ENCODE results near the gene TAF6. TPM values are rescaled to one million over a fixed set of nuclear protein-coding genes. Genes with fewer than 3 reads are reported as not detected.

Gene TAF6
- total RNA-seq, 5 donors from 2014 or later (not counting 1 experiment from before 2014, with no cell fraction given) = 44.1 to 73.5 (median 61.3) TPM

DNA sequence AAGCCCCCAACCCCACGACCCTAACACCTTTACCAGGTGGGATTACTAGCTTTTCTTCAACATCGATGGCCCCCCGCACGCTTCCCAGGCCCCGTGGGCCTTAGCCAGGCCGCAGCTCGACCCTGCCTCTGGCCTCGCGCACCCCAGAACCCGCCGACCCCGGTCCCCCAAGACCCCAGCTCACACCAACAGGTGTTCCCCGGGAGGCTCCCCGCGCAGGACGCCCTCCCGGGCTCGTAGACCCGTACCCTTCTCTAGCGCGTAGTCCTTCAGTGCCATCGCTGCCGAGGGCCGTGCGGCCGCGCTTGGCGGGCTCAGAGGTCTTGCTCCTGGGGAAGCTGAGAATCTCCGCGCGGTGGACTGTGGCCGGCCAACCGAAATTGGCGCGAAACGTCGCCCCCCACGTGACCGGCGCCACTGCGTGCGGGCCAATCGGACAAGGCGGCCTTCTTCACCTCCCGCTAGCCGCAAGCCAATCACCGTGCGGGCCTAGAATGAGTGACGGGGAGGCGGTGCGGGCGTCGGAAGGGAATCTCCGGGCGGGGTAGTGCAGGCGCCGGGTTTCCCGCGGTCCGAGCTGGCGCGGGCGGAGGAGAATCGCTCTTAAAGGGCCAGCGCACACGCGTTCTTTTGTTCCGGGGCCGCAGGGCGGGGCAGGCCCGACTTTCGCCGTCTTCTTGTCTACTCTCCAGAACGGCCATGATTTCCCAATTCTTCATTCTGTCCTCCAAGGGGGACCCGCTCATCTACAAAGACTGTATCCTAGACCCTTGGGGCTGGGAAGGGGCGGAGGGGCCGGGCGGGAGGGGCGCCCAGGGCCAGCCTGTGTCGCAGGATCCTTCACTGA, 17.9 kb downstream of the TAF6 start, which contains the start of the genes AP4M1 and MCM7:
AP4M1 (plus strand) TSS at position 628 of the 847 bp plus-strand sequence; CDS start at position 700, 72 bp downstream.
MCM7 (minus strand) TSS at position 382 of the 847 bp plus-strand sequence; CDS start at position 279, 103 bp downstream.
- ChIA-PET POLR2A (interaction anchor here (0.6 to 2.5 kb wide), 10 partner anchors 19 to 543 kb away, joined by 3 to 19 read pairs (median 4); partner anchors contain the start of genes MBLAC1 (in 1 of the 2), TRIM4 (in 1 of the 2) and ZNF655 (in 1 of the 2)), CTCF (interaction anchor here in 1 of 2 donors (0.6 to 2.7 kb wide), 5 partner anchors 19 to 182 kb away, joined by 3 to 18 read pairs (median 4); partner anchors contain the start of gene TRIM4)
- H3K27me3 Mint-ChIP-seq = no peaks in the 10 kb centered on the region

DNA sequence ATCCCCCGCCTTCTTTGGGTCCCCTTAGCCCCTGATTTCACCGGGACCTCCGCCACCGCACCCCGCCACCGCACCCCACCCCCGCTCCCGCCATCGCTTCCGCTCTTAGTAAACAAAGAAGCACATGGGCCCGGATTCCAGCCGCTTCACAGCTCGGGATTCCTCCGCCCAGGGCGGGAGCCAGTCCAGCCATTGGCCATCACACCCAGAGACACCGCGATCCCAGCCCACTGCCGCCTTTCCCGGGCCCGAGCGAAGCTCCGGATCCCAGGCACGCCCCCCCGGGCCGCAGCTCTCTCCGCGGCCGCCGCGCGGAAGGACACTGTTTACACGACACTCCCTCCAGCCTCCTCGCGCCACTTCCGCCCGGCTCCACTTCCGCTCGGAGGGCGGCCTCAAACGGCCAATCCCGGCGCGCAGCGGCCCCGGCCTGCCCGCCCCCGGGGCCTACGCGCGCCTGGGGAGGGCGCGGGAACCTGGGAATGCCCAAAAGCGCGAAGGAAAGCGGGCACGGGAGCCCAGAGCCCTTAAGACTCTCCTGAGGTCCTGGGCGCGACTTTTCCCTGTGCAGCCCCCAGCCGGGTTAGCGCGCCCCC, 18.6 kb downstream of the TAF6 start:
- peak overlapping the region; percentile 91 to 96 (median 92) for H3K4me3 Mint-ChIP-seq
- peak overlapping the region; percentile 94 to 96 for H3K27ac Mint-ChIP-seq
- peaks cover 41 to 49% (median 44%) of the 10 kb centered on the region in 3 donors for H3K4me1 Mint-ChIP-seq
- no peaks in the 10 kb centered on the region for H3K9me3 Mint-ChIP-seq
- WGBS (ENCODE audit: insufficient coverage) = 0% methylated on average over 58 of the region's 61 CpGs
- DNase-seq (peak; percentile 64 to 94 (median 81)), ATAC-seq (replicated peaks in 1 of 4) (peak; percentile 80 to 83 (median 82))
- H3K27ac ChIP-seq (ENCODE audit: low read length) = peak overlapping the region; percentile 81
- peaks cover 40% of the 10 kb centered on the region for H3K36me3 Mint-ChIP-seq
- no peaks in the 10 kb centered on the region for H3K27me3 Mint-ChIP-seq
- H3K27me3 ChIP-seq (replicated peaks in 1 of 2; ENCODE audit: control insufficient read depth in 2 of 2, extremely low read depth in 1 of 2, insufficient read depth in 2 of 2, low read length in 1 of 2) = no peaks in the 10 kb centered on the region
- H3K4me1 ChIP-seq (ENCODE audit: control insufficient read depth in 1 of 2, extremely low read depth in 1 of 2, insufficient read depth in 2 of 2, low read length in 2 of 2) = peaks cover 9 to 38% of the 10 kb centered on the region in 2 experiments
- POLR2A ChIA-PET = interaction anchor here (0.6 to 2.5 kb wide), 10 partner anchors 18 to 542 kb away, joined by 3 to 19 read pairs (median 4); partner anchors contain the start of genes MBLAC1 (in 1 of the 2), TRIM4 (in 1 of the 2) and ZNF655 (in 1 of the 2)
- H3K36me3 ChIP-seq (ENCODE audit: control insufficient read depth in 2 of 2, extremely low read depth in 1 of 2, insufficient read depth in 1 of 2, low read length in 1 of 2) = peaks cover 19 to 45% of the 10 kb centered on the region in 2 donors
- no peaks in the 10 kb centered on the region for H3K9me3 ChIP-seq
- peak overlapping the region; percentile 74 to 98 for H3K4me3 ChIP-seq (ENCODE audit: control insufficient read depth in 1 of 2, extremely low read depth in 1 of 2, low read length in 1 of 2)
- CTCF ChIA-PET = interaction anchor here in 1 of 2 donors (0.6 to 2.7 kb wide), 5 partner anchors 18 to 181 kb away, joined by 3 to 18 read pairs (median 4); partner anchors contain the start of gene TRIM4

More for the DNA sequence above, 17.9 kb downstream of the TAF6 start, which contains the start of the genes AP4M1 and MCM7:
- peak within 1 kb of the TSS; percentile 91 to 96 (median 92) for H3K4me3 Mint-ChIP-seq
- peaks cover 9 to 38% of the 10 kb centered on the region in 2 experiments for H3K4me1 ChIP-seq (ENCODE audit: control insufficient read depth in 1 of 2, extremely low read depth in 1 of 2, insufficient read depth in 2 of 2, low read length in 2 of 2)
- ATAC-seq (replicated peaks in 1 of 4) (peak; percentile 86 to 89 (median 88)), DNase-seq (peak; percentile 83 to 97 (median 93))
- peaks cover 19 to 40% of the 10 kb centered on the region in 2 donors for H3K36me3 ChIP-seq (ENCODE audit: control insufficient read depth in 2 of 2, extremely low read depth in 1 of 2, insufficient read depth in 1 of 2, low read length in 1 of 2)
- peak within 1 kb of the TSS; percentile 94 to 96 for H3K27ac Mint-ChIP-seq
- WGBS (ENCODE audit: insufficient coverage) = under 1% methylated on average over 73 of the region's 80 CpGs
- peak within 1 kb of the TSS; percentile 81 for H3K27ac ChIP-seq (ENCODE audit: low read length)
- peaks cover 37 to 47% (median 39%) of the 10 kb centered on the region in 3 donors for H3K4me1 Mint-ChIP-seq
- H3K36me3 Mint-ChIP-seq = peaks cover 35% of the 10 kb centered on the region
- H3K27me3 ChIP-seq (replicated peaks in 1 of 2; ENCODE audit: control insufficient read depth in 2 of 2, extremely low read depth in 1 of 2, insufficient read depth in 2 of 2, low read length in 1 of 2) = no peaks in the 10 kb centered on the region
- no peaks in the 10 kb centered on the region for H3K9me3 ChIP-seq
- H3K9me3 Mint-ChIP-seq = no peaks in the 10 kb centered on the region
- H3K4me3 ChIP-seq (ENCODE audit: control insufficient read depth in 1 of 2, extremely low read depth in 1 of 2, low read length in 1 of 2) = peak within 1 kb of the TSS; percentile 74 to 98

DNA sequence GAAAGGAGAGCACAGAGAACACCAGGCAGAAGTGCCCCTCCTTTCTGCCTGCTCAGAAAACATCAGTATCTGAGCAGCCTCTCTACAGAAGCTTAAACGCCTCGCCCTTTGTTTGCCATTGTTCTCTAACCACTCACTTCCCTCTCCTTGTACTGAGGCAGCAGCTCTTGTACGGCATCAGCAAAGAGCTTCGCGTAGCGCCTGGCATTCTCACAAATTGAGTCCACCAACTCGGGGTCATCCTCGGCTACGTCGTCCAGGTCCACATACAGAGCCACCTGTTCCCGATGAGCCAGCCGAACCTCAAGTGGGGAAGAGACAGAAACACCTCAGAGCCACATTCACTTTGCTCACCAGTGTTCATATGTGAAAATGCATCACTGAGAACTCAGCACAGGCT, 19.7 kb downstream of the TAF6 start:
- H3K36me3 Mint-ChIP-seq = peaks cover 45% of the 10 kb centered on the region
- no peak for ATAC-seq (replicated peaks in 1 of 4)
- POLR2A ChIA-PET = no interaction called here

GRCh38 chr7:100098913-100099312, 20.2 kb downstream of the TAF6 start:
- ChIA-PET CTCF (interaction anchor here (0.6 to 0.9 kb wide), 2 partner anchors 111 to 119 kb away, joined by 5 to 12 read pairs; no protein-coding TSS in a partner anchor), POLR2A (interaction anchor here in 1 of 2 donors (0.6 kb wide), 1 partner anchor 272 kb away, joined by 4 read pairs; no protein-coding TSS in a partner anchor)
- ATAC-seq (replicated peaks in 1 of 4) (no peak), DNase-seq (no peak)
- Mint-ChIP-seq H3K4me3 (peak overlapping the region; percentile 91 to 96 (median 92)), H3K36me3 (peaks cover 45% of the 10 kb centered on the region), H3K4me1 (peaks cover 45 to 49% (median 45%) of the 10 kb centered on the region in 3 donors), H3K9me3 (no peaks in the 10 kb centered on the region), H3K27ac (peak overlapping the region; percentile 94 to 96), H3K27me3 (no peaks in the 10 kb centered on the region)
- Histone ChIP-seq H3K4me3 (ENCODE audit: control insufficient read depth in 1 of 2, extremely low read depth in 1 of 2, low read length in 1 of 2) (no peak overlapping the region), H3K9me3 (no peaks in the 10 kb centered on the region), H3K27me3 (replicated peaks in 1 of 2; ENCODE audit: control insufficient read depth in 2 of 2, extremely low read depth in 1 of 2, insufficient read depth in 2 of 2, low read length in 1 of 2) (no peaks in the 10 kb centered on the region), H3K27ac (ENCODE audit: low read length) (peak overlapping the region; percentile 66), H3K36me3 (ENCODE audit: control insufficient read depth in 2 of 2, extremely low read depth in 1 of 2, insufficient read depth in 1 of 2, low read length in 1 of 2) (peaks cover 23 to 55% of the 10 kb centered on the region in 2 donors), H3K4me1 (ENCODE audit: control insufficient read depth in 1 of 2, extremely low read depth in 1 of 2, insufficient read depth in 2 of 2, low read length in 2 of 2) (peaks cover 9 to 38% of the 10 kb centered on the region in 2 experiments)
- WGBS (ENCODE audit: insufficient coverage) = 96% methylated on average over 7 of the region's 10 CpGs

More for the DNA sequence above, 19.7 kb downstream of the TAF6 start:
- Histone ChIP-seq H3K9me3 (no peaks in the 10 kb centered on the region), H3K4me1 (ENCODE audit: control insufficient read depth in 1 of 2, extremely low read depth in 1 of 2, insufficient read depth in 2 of 2, low read length in 2 of 2) (peaks cover 9 to 38% of the 10 kb centered on the region in 2 experiments), H3K36me3 (ENCODE audit: control insufficient read depth in 2 of 2, extremely low read depth in 1 of 2, insufficient read depth in 1 of 2, low read length in 1 of 2) (peaks cover 24 to 50% of the 10 kb centered on the region in 2 donors), H3K27ac (ENCODE audit: low read length) (peak overlapping the region; percentile 66), H3K27me3 (replicated peaks in 1 of 2; ENCODE audit: control insufficient read depth in 2 of 2, extremely low read depth in 1 of 2, insufficient read depth in 2 of 2, low read length in 1 of 2) (no peaks in the 10 kb centered on the region), H3K4me3 (ENCODE audit: control insufficient read depth in 1 of 2, extremely low read depth in 1 of 2, low read length in 1 of 2) (peak overlapping the region; percentile 74 to 98)
- H3K27me3 Mint-ChIP-seq = no peaks in the 10 kb centered on the region
- DNase-seq = no peak
- H3K4me1 Mint-ChIP-seq = peaks cover 45 to 49% (median 45%) of the 10 kb centered on the region in 3 donors
- CTCF ChIA-PET = interaction anchor here (0.6 to 0.9 kb wide), 2 partner anchors 111 to 119 kb away, joined by 5 to 12 read pairs; no protein-coding TSS in a partner anchor
- 69% methylated on average over 12 of the region's 12 CpGs for WGBS (ENCODE audit: insufficient coverage)
- peak overlapping the region; percentile 91 to 96 (median 92) for H3K4me3 Mint-ChIP-seq
- peak overlapping the region; percentile 94 to 96 for H3K27ac Mint-ChIP-seq
- no peaks in the 10 kb centered on the region for H3K9me3 Mint-ChIP-seq

GRCh38 chr7:100095704-100096103, 23.5 kb downstream of the TAF6 start:
- no peak overlapping the region for H3K27ac ChIP-seq (ENCODE audit: low read length)

More at GRCh38 chr7:100095704-100096103, 23.5 kb downstream of the TAF6 start:
- H3K4me1 Mint-ChIP-seq = peaks cover 38 to 45% (median 40%) of the 10 kb centered on the region in 3 donors
- H3K36me3 Mint-ChIP-seq = peaks cover 73% of the 10 kb centered on the region
- Histone ChIP-seq H3K36me3 (ENCODE audit: control insufficient read depth in 2 of 2, extremely low read depth in 1 of 2, insufficient read depth in 1 of 2, low read length in 1 of 2) (peaks cover 45 to 87% of the 10 kb centered on the region in 2 donors), H3K4me1 (ENCODE audit: control insufficient read depth in 1 of 2, extremely low read depth in 1 of 2, insufficient read depth in 2 of 2, low read length in 2 of 2) (peaks cover 9 to 21% of the 10 kb centered on the region in 2 experiments), H3K27me3 (replicated peaks in 1 of 2; ENCODE audit: control insufficient read depth in 2 of 2, extremely low read depth in 1 of 2, insufficient read depth in 2 of 2, low read length in 1 of 2) (no peaks in the 10 kb centered on the region), H3K9me3 (no peaks in the 10 kb centered on the region), H3K4me3 (ENCODE audit: control insufficient read depth in 1 of 2, extremely low read depth in 1 of 2, low read length in 1 of 2) (no peak overlapping the region)
- no peaks in the 10 kb centered on the region for H3K27me3 Mint-ChIP-seq
- no peaks in the 10 kb centered on the region for H3K9me3 Mint-ChIP-seq
- DNase-seq (no peak), ATAC-seq (replicated peaks in 1 of 4) (no peak)
- H3K27ac Mint-ChIP-seq = peak overlapping the region in 1 of 2 donors; percentile 6
- no peak overlapping the region for H3K4me3 Mint-ChIP-seq
- 95% methylated on average over 16 of the region's 17 CpGs for WGBS (ENCODE audit: insufficient coverage)
- POLR2A ChIA-PET = no interaction called here
- CTCF ChIA-PET = no interaction called here

All from T-cell (primary cell).